HCT116 (cell line): ENCODE data around the gene SUGP2. TPM values are rescaled to one million over a fixed set of nuclear protein-coding genes. Genes with fewer than 3 reads are reported as not detected.
A peak's percentile ranks its signal among the peaks of the same experiment; 100 is the strongest.

Experiments used
- ATAC-seq: fragments of 200-7000 bp; cut with Tn5 transposase; 2 replicates; pipeline ENCODE4 v1.9.1; 2020; ENCODE audit warnings: mild to moderate bottlenecking, moderate library complexity
- BruUV-seq: library from RNA; stranded (reverse); fragments of 400-500 nt; replicated peaks from 2 replicates; lab custom pipeline; 2021; lab: Mats Ljungman, UMichigan
- CTCF ChIA-PET: fragments of 300-600 bp; sonication (Branson Sonifier 250); formaldehyde crosslinking; loops from one replicate; lab custom pipeline; 2021; ENCODE audit warnings: antibody characterized with exemption; lab: Charles Lee
- POLR2A ChIA-PET: fragments of 300-600, 350-600 bp; sonication (Branson Sonifier 250); formaldehyde crosslinking; loops from one replicate; lab custom pipeline; 2021; ENCODE audit warnings: antibody characterized with exemption; lab: Charles Lee
- RAD21 ChIA-PET, 2 experiments: fragments of 300-600 bp; sonication (Branson Sonifier 250); formaldehyde crosslinking; loops; one replicate each; lab custom pipeline; 2023; ENCODE audit warnings: low total read pairs in 2 of 2; ENCODE audit not compliant: uncharacterized antibody in 2 of 2, unreplicated experiment in 2 of 2, low non-redundant PET in 1 of 2; lab: Charles Lee
- DNase-seq: peaks from one replicate; pipeline ENCODE4 v3.0.0-alpha.2; 2010; ENCODE audit warnings: low read depth, low spot score
- H2AFZ ChIP-seq: fragments of 200-600 bp; shearing (Covaris generic), sonication (generic); 2 replicates; pipeline ENCODE4 v1.6.1; 2017; ENCODE audit warnings: low read depth, mixed run types, mixed read lengths, antibody characterized with exemption, low read length; ENCODE audit not compliant: poor library complexity, severe bottlenecking
- H3K27ac ChIP-seq: 2 replicates; pipeline ENCODE4 v1.5.1; 2012; ENCODE audit warnings: low read depth, low read length
- H3K27me3 ChIP-seq: fragments of 200-600 bp; sonication (generic); 2 replicates; pipeline ENCODE4 v1.6.1; 2016; ENCODE audit warnings: mixed run types, low read length, mixed read lengths; ENCODE audit not compliant: insufficient read depth
- H3K36me3 ChIP-seq, 2 experiments: fragments of 200-500 bp in 1 of 2; fragments of 200-600 bp in 1 of 2; sonication (Bioruptor generic) in 1 of 2; sonication (generic) in 1 of 2; 2 replicates each; pipeline versions ENCODE4 v1.5.1 to v1.6.1; 2014 to 2016; ENCODE audit warnings: low read length in 2 of 2, inconsistent platforms in 1 of 2, mixed read lengths in 1 of 2, mixed run types in 1 of 2; ENCODE audit not compliant: insufficient read depth in 2 of 2, control insufficient read depth in 1 of 2
- H3K4me1 ChIP-seq, 2 experiments: fragments of 200-600 bp in 1 of 2; sonication (generic) in 1 of 2; 2 replicates each; pipeline versions ENCODE4 v1.5.1 to v1.6.1; 2012 to 2017; ENCODE audit warnings: low read length in 2 of 2, inconsistent platforms in 1 of 2, mild to moderate bottlenecking in 1 of 2, mixed read lengths in 1 of 2, mixed run types in 1 of 2, moderate library complexity in 1 of 2; ENCODE audit not compliant: insufficient read depth in 2 of 2, control insufficient read depth in 1 of 2
- H3K4me2 ChIP-seq: fragments of 200-600 bp; sonication (generic); 2 replicates; pipeline ENCODE4 v1.6.1; 2017; ENCODE audit warnings: mixed run types, low read length, mixed read lengths
- H3K4me3 ChIP-seq, 2 experiments: fragments of 200-600 bp in 1 of 2; sonication (generic) in 1 of 2; replicated peaks in 1 of 2; 2 replicates each; pipeline ENCODE4 v1.5.1; 2011 to 2016; ENCODE audit warnings: low read length in 2 of 2, control low read depth in 1 of 2, low read depth in 1 of 2, mild to moderate bottlenecking in 1 of 2, mixed read lengths in 1 of 2, mixed run types in 1 of 2
- H3K79me2 ChIP-seq: fragments of 200-600 bp; sonication (generic); 2 replicates; pipeline ENCODE4 v1.6.1; 2017; ENCODE audit warnings: mild to moderate bottlenecking, mixed run types, low read length, moderate library complexity, mixed read lengths; ENCODE audit not compliant: insufficient read depth
- H3K9ac ChIP-seq: fragments of 200-600 bp; sonication (generic); 2 replicates; pipeline ENCODE4 v1.6.1; 2016; ENCODE audit warnings: low read length, mixed read lengths
- H3K9me2 ChIP-seq: fragments of 200-600 bp; sonication (generic), shearing (Covaris generic); 2 replicates; pipeline ENCODE4 v1.6.1; 2017; ENCODE audit warnings: mixed run types, mild to moderate bottlenecking, moderate library complexity; ENCODE audit not compliant: insufficient read depth
- H3K9me3 ChIP-seq, 2 experiments: fragments of 200-500 bp in 1 of 2; fragments of 200-600 bp in 1 of 2; sonication (Bioruptor generic) in 1 of 2; sonication (generic) in 1 of 2; 2 replicates each; pipeline ENCODE4 v1.6.1; 2014 to 2017; ENCODE audit warnings: low read length in 2 of 2, mixed read lengths in 2 of 2, inconsistent platforms in 1 of 2, low read depth in 1 of 2, mild to moderate bottlenecking in 1 of 2, mixed run types in 1 of 2, moderate library complexity in 1 of 2; ENCODE audit not compliant: control insufficient read depth in 1 of 2, insufficient read depth in 1 of 2
- H4K20me1 ChIP-seq: fragments of 200-600 bp; sonication (generic), shearing (Covaris generic); 2 replicates; pipeline ENCODE4 v1.6.1; 2017; ENCODE audit warnings: mixed run types, mild to moderate bottlenecking, moderate library complexity; ENCODE audit not compliant: insufficient read depth
- CBX3 ChIP-seq: IDR thresholded peaks from 2 replicates; pipeline ENCODE4 v1.6.1; 2012; ENCODE audit warnings: low read depth
- CEBPB ChIP-seq: IDR thresholded peaks from 2 replicates; pipeline ENCODE4 v1.6.1; 2012; ENCODE audit warnings: low read depth
- CTCF ChIP-seq, 3 experiments: fragments of 200-600 bp in 1 of 3; sonication (generic) in 1 of 3; IDR thresholded peaks in 2 of 3; conservative IDR thresholded peaks in 1 of 3; 2 replicates each; pipeline ENCODE4 v1.5.1; 2012 to 2017; ENCODE audit warnings: low read depth in 2 of 3, low read length in 2 of 3, antibody characterized with exemption in 1 of 3, borderline replicate concordance in 1 of 3, control low read depth in 1 of 3, mild to moderate bottlenecking in 1 of 3, mixed read lengths in 1 of 3, mixed run types in 1 of 3, moderate library complexity in 1 of 3; ENCODE audit not compliant: insufficient read depth in 1 of 3
- EGR1 ChIP-seq: IDR thresholded peaks from 2 replicates; pipeline ENCODE4 v1.6.1; 2012; ENCODE audit warnings: low read depth
- ELF1 ChIP-seq: IDR thresholded peaks from 2 replicates; pipeline ENCODE4 v1.6.1; 2012; ENCODE audit warnings: low read depth, borderline replicate concordance
- EZH2 ChIP-seq: fragments of 200-600 bp; sonication (generic); IDR thresholded peaks from 2 replicates; pipeline ENCODE4 v1.6.1; 2017; ENCODE audit warnings: antibody characterized with exemption, mixed run types
- FOSL1 ChIP-seq: IDR thresholded peaks from 2 replicates; pipeline ENCODE4 v1.6.1; 2012; ENCODE audit warnings: low read depth
- JUND ChIP-seq: IDR thresholded peaks from 2 replicates; pipeline ENCODE4 v1.6.1; 2012
- RAD21 ChIP-seq: IDR thresholded peaks from 2 replicates; pipeline ENCODE4 v1.6.1; 2012; ENCODE audit warnings: low read depth, mild to moderate bottlenecking
- SIN3A ChIP-seq: IDR thresholded peaks from 2 replicates; pipeline ENCODE4 v1.6.1; 2012; ENCODE audit warnings: low read depth
- SRF ChIP-seq: IDR thresholded peaks from 2 replicates; pipeline ENCODE4 v1.6.1; 2012; ENCODE audit warnings: low read depth
- TCF7L2 ChIP-seq: IDR thresholded peaks from 2 replicates; pipeline ENCODE4 v1.7.0; 2011; ENCODE audit warnings: borderline replicate concordance, inconsistent platforms; ENCODE audit not compliant: insufficient read depth, insufficient read length; ENCODE audit errors: extremely low read depth
- ZBTB33 ChIP-seq: IDR thresholded peaks from 2 replicates; pipeline ENCODE4 v1.6.1; 2011; ENCODE audit warnings: mild to moderate bottlenecking, low read length, moderate library complexity; ENCODE audit not compliant: insufficient replicate concordance; ENCODE audit errors: extremely low read depth
- ZNF274 ChIP-seq: fragments of 200-500 bp; sonication (Bioruptor generic); IDR thresholded peaks from 2 replicates; pipeline ENCODE4 v1.6.1; 2014; ENCODE audit warnings: mild to moderate bottlenecking, low read depth, low read length, inconsistent platforms
- intact Hi-C: fragments of 100-400 bp; cut with micrococcal nuclease; formaldehyde crosslinking; loops from 2 replicates; pipeline ENCODE4 v1.10.0; 2022
- total RNA-seq: library from RNA; stranded (reverse); gene quantifications from one replicate; pipeline ENCODE4 v1.2.1, GENCODE V29; 2021; ENCODE audit not compliant: unreplicated experiment

The SUGP2 gene
- total RNA-seq, 1 experiment from 2014 or later: 82.4 TPM

GRCh38 chr19:18995804-18996241 is 37.5 kb downstream of the SUGP2 start:
- H3K9me3 ChIP-seq: no peaks in the 10 kb centered on the region
- POLR2A ChIA-PET: no interaction called here
- TF ChIP-seq RAD21: peak; percentile 51
- peak in 2 of 3 experiments; percentile 61 to 73; a peak in 4 of 6 replicates for TF ChIP-seq CTCF (IDR thresholded peaks at IDR 0.05 in 2 of 3, conservative IDR thresholded peaks at IDR 0.05 in 1 of 3; ENCODE audit: borderline replicate concordance in 1 of 3, insufficient read depth in 1 of 3, low read depth in 2 of 3, low read length in 2 of 3)
- TF ChIP-seq CEBPB: no peak
- TF ChIP-seq, all 23 proteins: peak for 2
- intact Hi-C loops: loop anchor here (1.0 kb wide), 1 partner anchor 143 kb away; no protein-coding TSS in a partner anchor
- peak; percentile 23 for DNase-seq
- BruUV-seq: no TSS peak
- CTCF ChIA-PET: interaction anchor here (1.0 to 2.4 kb wide), 4 partner anchors 9 to 144 kb away, joined by 3 to 17 read pairs (median 4); no protein-coding TSS in a partner anchor
- peaks cover 39 to 50% of the 10 kb centered on the region in 2 experiments for H3K36me3 ChIP-seq
- H3K27ac ChIP-seq: no peak overlapping the region
- H3K4me1 ChIP-seq: no peaks in the 10 kb centered on the region; a peak in 1 of 4 replicates
- no peaks in the 10 kb centered on the region for H4K20me1 ChIP-seq
- H3K4me2 ChIP-seq: no peak overlapping the region
- ATAC-seq: peak; percentile 96
- H2AFZ ChIP-seq: no peak overlapping the region
- no peaks in the 10 kb centered on the region for H3K79me2 ChIP-seq
- H3K9me2 ChIP-seq: no peaks in the 10 kb centered on the region
- H3K27me3 ChIP-seq: no peaks in the 10 kb centered on the region
- RAD21 ChIA-PET: no interaction called here
- H3K4me3 ChIP-seq: no peak overlapping the region
- H3K9ac ChIP-seq: no peak overlapping the region

GRCh38 chr19:18993115-18993514 is 40.2 kb downstream of the SUGP2 start:
- Histone ChIP-seq H3K79me2 (no peaks in the 10 kb centered on the region), H4K20me1 (no peaks in the 10 kb centered on the region), H3K9me2 (no peaks in the 10 kb centered on the region), H3K27me3 (no peaks in the 10 kb centered on the region), H3K4me2 (no peak overlapping the region), H3K36me3 (peaks cover 33 to 38% of the 10 kb centered on the region in 2 experiments), H3K9me3 (no peaks in the 10 kb centered on the region), H3K27ac (no peak overlapping the region), H2AFZ (no peak overlapping the region), H3K4me1 (no peaks in the 10 kb centered on the region; a peak in 1 of 4 replicates), H3K4me3 (no peak overlapping the region), H3K9ac (no peak overlapping the region)
- ATAC-seq (no peak), DNase-seq (no peak)
- POLR2A ChIA-PET: no interaction called here
- BruUV-seq: no TSS peak
- intact Hi-C loops: no loop called here
- CTCF ChIA-PET: no interaction called here
- RAD21 ChIA-PET: no interaction called here
- TF ChIP-seq CTCF (IDR thresholded peaks at IDR 0.05 in 2 of 3, conservative IDR thresholded peaks at IDR 0.05 in 1 of 3; ENCODE audit: borderline replicate concordance in 1 of 3, insufficient read depth in 1 of 3, low read depth in 2 of 3, low read length in 2 of 3) (no peak), RAD21 (no peak), SIN3A (no peak), JUND (no peak), ZBTB33 (no peak), CBX3 (no peak), TCF7L2 (no peak), EGR1 (no peak), SRF (no peak), FOSL1 (no peak), ELF1 (no peak), ZNF274 (no peak), EZH2 (no peak)
